Stimulated activated naive CD8-positive, alpha-beta T cell treated with anti-CD3 and anti-CD28 coated beads, Interleukin-15, amount 100 ng/mL, for 72 hours (primary cell): ENCODE data around the gene SENP3.

Experiments
- ATAC-seq: fragments of 150-1000 bp; cut with Tn5 transposase; 2 replicates; pipeline ENCODE4 v1.10.0; 2021; ENCODE audit warnings: mild to moderate bottlenecking, moderate library complexity
- DNase-seq, 2 donors: peaks; one replicate each; pipeline ENCODE4 v3.0.0; 2021 to 2022
- H3K27ac Mint-ChIP-seq, 2 donors: one replicate each; pipeline ENCODE4 v1.8.0; 2022; ENCODE audit warnings: mild to moderate bottlenecking in 2 of 2, mixed read lengths in 2 of 2, moderate library complexity in 2 of 2
- H3K27me3 Mint-ChIP-seq: one replicate; pipeline ENCODE4 v1.8.0; 2022; ENCODE audit warnings: mixed read lengths
- H3K4me1 Mint-ChIP-seq: one replicate; pipeline ENCODE4 v1.8.0; 2022; ENCODE audit warnings: mild to moderate bottlenecking, mixed read lengths
- H3K4me3 Mint-ChIP-seq, 2 donors: one replicate each; pipeline ENCODE4 v1.8.0; 2022; ENCODE audit warnings: mild to moderate bottlenecking in 2 of 2, mixed read lengths in 2 of 2, moderate library complexity in 1 of 2
- H3K9me3 Mint-ChIP-seq, 2 donors: one replicate each; pipeline ENCODE4 v1.8.0; 2022; ENCODE audit warnings: mixed read lengths in 2 of 2

SENP3 gene

GRCh38 chr17:7549401-7550055, 12.2 kb upstream of the SENP3 start:
- Mint-ChIP-seq H3K9me3 (no peaks in the 10 kb centered on the region), H3K27ac (peak overlapping the region in 1 of 2 donors; percentile 4), H3K27me3 (no peaks in the 10 kb centered on the region), H3K4me3 (peak overlapping the region; percentile 77 to 88), H3K4me1 (peaks cover 63% of the 10 kb centered on the region)
- DNase-seq (peak; percentile 54 to 58), ATAC-seq (peak; percentile 67)

DNA sequence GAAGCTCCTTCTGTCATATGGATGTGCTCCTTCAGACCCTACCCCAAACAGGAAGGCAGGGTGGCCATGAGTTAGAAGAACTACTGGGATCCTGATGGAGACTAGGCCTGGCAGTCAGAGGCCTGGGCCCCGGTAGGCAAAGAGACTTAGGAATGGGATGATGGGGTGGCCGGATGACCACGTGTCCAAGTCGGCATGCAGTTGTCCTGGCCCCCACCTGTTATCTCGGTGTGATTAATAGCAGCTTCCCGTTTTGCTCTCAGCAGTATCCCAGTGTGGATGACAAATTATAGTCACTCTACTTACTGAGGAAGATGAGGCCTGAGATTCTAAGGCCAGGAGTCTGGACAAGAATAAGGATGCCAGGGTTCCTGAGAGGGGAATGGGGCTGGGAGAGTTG, 11.4 kb upstream of the SENP3 start:
- Mint-ChIP-seq H3K4me3 (peak overlapping the region; percentile 19 to 88), H3K27me3 (no peaks in the 10 kb centered on the region), H3K27ac (no peak overlapping the region), H3K9me3 (no peaks in the 10 kb centered on the region), H3K4me1 (peaks cover 71% of the 10 kb centered on the region)
- DNase-seq (no peak), ATAC-seq (no peak)

- Mint-ChIP-seq H3K4me3 (peak overlapping the region; percentile 24 to 61), H3K27ac (peak overlapping the region in 1 of 2 donors; percentile 29), H3K27me3 (no peaks in the 10 kb centered on the region), H3K9me3 (no peaks in the 10 kb centered on the region), H3K4me1 (peaks cover 78% of the 10 kb centered on the region)
- no peak for ATAC-seq
- no peak for DNase-seq
Observed at GRCh38 chr17:7551396-7551795, 10.3 kb upstream of the SENP3 start.

DNA sequence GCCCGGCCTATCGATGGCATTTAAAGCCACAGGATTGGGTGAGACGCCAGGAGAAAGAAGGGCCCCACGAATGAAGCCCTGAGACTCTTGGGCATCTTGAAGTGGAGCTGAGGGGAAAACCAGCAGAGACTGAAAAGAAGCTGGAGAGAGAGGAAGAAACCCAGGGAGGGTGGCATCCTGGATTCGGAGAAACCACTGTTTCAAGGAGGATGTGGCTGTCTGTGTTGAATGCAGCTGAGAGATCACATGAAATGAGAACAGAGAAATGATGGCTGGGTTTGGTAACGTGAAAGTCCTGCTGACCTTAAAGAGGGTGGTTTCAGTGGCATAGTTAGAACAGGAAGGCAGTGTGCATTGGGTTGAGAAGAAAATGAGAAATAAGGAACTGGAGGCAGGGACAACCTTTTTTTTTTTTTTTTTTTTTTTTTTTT, 9.1 kb upstream of the SENP3 start:
- H3K27me3 Mint-ChIP-seq: no peaks in the 10 kb centered on the region
- peak overlapping the region; percentile 34 to 60 for H3K4me3 Mint-ChIP-seq
- H3K4me1 Mint-ChIP-seq: peaks cover 82% of the 10 kb centered on the region
- ATAC-seq: peak; percentile 82
- H3K27ac Mint-ChIP-seq: peak overlapping the region; percentile 72 to 89
- DNase-seq: peak; percentile 39 to 67
- no peaks in the 10 kb centered on the region for H3K9me3 Mint-ChIP-seq

DNA sequence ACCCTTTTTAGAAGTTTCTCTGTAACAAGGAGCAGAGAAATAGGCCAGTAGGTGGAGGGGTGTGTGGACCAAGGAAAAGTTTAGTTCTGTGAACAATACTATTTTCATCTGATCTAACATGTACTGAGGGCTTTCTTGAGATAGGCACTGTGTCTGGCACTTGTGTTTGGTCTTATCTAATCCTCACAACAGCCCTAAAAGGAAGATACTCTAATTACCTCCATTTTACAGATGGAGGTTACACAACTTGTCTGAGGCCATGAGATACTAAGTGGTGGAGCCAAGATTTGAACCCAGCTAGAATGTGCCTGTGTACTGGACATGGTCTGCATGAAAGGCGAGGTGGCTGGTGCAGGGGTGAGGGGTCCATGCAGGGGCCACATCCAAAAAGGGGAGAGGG, 8.4 kb upstream of the SENP3 start:
- Mint-ChIP-seq H3K27me3 (no peaks in the 10 kb centered on the region), H3K4me1 (peaks cover 82% of the 10 kb centered on the region), H3K4me3 (peak overlapping the region; percentile 9 to 14), H3K27ac (peak overlapping the region; percentile 77 to 94), H3K9me3 (no peaks in the 10 kb centered on the region)
- DNase-seq: no peak
- ATAC-seq: no peak

DNA sequence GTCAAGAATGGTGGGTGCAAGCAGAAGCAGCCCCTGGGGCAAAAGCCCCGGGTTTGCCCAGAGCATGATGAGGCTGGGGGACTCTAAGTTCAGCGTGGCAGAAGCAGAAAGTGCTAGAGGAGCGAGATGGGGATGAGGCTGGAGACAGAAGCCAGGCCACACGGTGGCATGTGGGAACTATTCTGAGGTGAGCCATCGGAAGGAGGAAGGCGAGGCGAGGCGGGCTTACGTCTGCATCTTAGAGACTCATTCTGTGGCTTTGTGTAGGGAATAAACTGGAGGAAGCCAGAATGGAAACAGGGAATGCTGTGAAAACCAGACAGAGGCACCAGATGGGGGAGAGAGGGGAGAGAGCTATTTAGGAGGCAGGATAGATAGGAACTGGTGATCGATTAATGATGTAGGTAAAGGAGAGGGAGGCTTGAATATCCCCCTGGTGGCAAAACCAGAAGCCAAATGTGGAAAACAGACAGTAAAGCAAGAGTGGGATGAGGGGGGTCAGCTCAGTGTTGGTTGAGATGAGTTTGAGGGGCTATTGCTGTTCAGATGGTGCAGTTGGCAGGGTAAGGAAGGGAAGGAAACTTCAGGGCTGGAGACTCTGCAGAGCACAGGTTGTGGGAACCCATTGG, 6.3 kb upstream of the SENP3 start:
- Mint-ChIP-seq H3K4me1 (peaks cover 88% of the 10 kb centered on the region), H3K27me3 (no peaks in the 10 kb centered on the region), H3K4me3 (no peak overlapping the region), H3K27ac (no peak overlapping the region), H3K9me3 (no peaks in the 10 kb centered on the region)
- DNase-seq (no peak), ATAC-seq (no peak)

- ATAC-seq (no peak), DNase-seq (no peak)
- Mint-ChIP-seq H3K4me3 (peak overlapping the region in 1 of 2 donors; percentile 33), H3K4me1 (peaks cover 83% of the 10 kb centered on the region), H3K27me3 (no peaks in the 10 kb centered on the region), H3K9me3 (no peaks in the 10 kb centered on the region), H3K27ac (no peak overlapping the region)
Observed at GRCh38 chr17:7556627-7557026, 5.1 kb upstream of the SENP3 start.

- DNase-seq (no peak), ATAC-seq (no peak)
- Mint-ChIP-seq H3K9me3 (no peaks in the 10 kb centered on the region), H3K27me3 (no peaks in the 10 kb centered on the region), H3K4me3 (no peak overlapping the region), H3K27ac (peak overlapping the region in 1 of 2 donors; percentile 41), H3K4me1 (peaks cover 77% of the 10 kb centered on the region)
Observed at GRCh38 chr17:7557147-7557764, 4.5 kb upstream of the SENP3 start.

- H3K4me1 Mint-ChIP-seq: peaks cover 77% of the 10 kb centered on the region
- DNase-seq (peak in 1 of 2 donors; percentile 60), ATAC-seq (peak; percentile 29)
- H3K27me3 Mint-ChIP-seq: no peaks in the 10 kb centered on the region
- peak overlapping the region; percentile 95 for H3K27ac Mint-ChIP-seq
- peak overlapping the region; percentile 98 to 99 for H3K4me3 Mint-ChIP-seq
- no peaks in the 10 kb centered on the region for H3K9me3 Mint-ChIP-seq
Observed at GRCh38 chr17:7557775-7558543, 3.8 kb upstream of the SENP3 start.

DNA sequence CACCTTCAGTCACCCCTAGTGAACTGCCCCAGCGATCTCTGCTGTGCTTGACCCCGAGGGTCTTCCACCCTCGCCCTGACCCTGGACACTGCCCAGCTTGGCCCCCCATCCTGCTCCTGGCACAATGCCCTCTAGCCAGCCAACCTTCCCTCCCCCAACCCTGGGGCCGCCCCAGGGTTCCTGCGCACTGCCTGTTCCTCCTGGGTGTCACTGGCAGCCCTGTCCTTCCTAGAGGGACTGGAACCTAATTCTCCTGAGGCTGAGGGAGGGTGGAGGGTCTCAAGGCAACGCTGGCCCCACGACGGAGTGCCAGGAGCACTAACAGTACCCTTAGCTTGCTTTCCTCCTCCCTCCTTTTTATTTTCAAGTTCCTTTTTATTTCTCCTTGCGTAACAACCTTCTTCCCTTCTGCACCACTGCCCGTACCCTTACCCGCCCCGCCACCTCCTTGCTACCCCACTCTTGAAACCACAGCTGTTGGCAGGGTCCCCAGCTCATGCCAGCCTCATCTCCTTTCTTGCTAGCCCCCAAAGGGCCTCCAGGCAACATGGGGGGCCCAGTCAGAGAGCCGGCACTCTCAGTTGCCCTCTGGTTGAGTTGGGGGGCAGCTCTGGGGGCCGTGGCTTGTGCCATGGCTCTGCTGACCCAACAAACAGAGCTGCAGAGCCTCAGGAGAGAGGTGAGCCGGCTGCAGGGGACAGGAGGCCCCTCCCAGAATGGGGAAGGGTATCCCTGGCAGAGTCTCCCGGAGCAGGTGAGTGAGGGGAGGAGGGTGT, 3.0 kb upstream of the SENP3 start, which contains the start of gene TNFSF13:
TSS of gene TNFSF13 (plus strand) at position 207 of the 776 bp plus-strand sequence. CDS start at position 497, 290 bp downstream.
- Mint-ChIP-seq H3K27ac (peak within 1 kb of the TSS; percentile 95), H3K9me3 (no peaks in the 10 kb centered on the region), H3K27me3 (no peaks in the 10 kb centered on the region), H3K4me3 (peak within 1 kb of the TSS; percentile 98 to 99), H3K4me1 (peaks cover 77% of the 10 kb centered on the region)
- ATAC-seq: no peak
- DNase-seq: no peak

DNA sequence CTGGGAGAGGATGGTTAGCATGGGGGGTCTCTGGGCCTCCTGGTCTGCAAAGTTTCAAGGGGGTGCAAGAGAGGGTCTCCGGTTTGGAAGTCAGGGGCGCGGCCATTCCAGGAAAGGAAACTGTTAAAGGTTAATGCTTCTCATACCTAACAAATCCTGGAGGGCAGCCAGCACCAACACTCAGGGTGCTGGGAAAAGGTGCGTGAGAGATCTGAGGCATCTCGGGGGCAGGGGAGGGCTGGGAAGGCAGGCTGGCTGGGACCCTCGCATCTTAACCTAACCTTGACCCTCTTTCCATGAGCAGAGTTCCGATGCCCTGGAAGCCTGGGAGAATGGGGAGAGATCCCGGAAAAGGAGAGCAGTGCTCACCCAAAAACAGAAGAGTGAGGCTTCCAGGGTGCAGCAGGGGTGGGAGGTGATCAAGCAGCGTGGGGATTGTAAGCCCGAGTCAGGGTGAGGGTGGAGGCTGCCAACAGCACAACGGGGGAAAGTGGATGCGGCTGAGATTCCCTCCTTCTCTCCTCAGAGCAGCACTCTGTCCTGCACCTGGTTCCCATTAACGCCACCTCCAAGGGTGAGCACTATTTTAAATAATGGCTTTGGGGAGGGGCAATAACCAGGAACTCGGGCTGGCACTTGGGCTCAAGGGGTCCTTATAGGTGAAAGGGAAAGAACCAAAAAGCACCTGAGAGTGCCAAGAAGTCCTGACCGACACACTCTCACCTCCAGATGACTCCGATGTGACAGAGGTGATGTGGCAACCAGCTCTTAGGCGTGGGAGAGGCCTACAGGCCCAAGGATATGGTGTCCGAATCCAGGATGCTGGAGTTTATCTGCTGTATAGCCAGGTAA, 2.2 kb upstream of the SENP3 start:
- DNase-seq (no peak), ATAC-seq (no peak)
- Mint-ChIP-seq H3K4me1 (peaks cover 80% of the 10 kb centered on the region), H3K9me3 (no peaks in the 10 kb centered on the region), H3K27me3 (no peaks in the 10 kb centered on the region), H3K4me3 (peak overlapping the region; percentile 98 to 99), H3K27ac (peak overlapping the region in 1 of 2 donors; percentile 47)

DNA sequence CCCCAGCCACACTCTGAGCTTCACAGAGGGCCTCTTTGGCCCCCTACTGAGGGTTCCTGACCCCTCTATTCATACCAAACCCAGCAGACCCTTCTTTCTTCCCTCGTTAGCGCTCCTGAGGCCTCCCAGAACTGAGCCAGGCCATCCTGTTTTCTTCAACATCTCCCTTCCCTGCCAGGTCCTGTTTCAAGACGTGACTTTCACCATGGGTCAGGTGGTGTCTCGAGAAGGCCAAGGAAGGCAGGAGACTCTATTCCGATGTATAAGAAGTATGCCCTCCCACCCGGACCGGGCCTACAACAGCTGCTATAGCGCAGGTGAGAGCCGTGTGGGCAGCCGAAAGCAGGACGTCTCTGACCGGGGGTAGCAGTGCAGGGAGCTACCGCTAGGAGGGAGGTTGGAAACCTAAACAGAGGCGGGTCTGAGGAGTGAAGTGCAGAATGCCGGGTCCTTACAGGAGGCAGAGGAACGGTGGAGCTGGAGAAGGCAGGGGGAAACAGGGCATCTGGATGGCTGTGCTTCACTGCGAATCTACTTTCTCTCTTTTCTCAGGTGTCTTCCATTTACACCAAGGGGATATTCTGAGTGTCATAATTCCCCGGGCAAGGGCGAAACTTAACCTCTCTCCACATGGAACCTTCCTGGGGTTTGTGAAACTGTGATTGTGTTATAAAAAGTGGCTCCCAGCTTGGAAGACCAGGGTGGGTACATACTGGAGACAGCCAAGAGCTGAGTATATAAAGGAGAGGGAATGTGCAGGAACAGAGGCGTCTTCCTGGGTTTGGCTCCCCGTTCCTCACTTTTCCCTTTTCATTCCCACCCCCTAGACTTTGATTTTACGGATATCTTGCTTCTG, 1.3 kb upstream of the SENP3 start:
- peak overlapping the region; percentile 98 to 99 for H3K4me3 Mint-ChIP-seq
- H3K4me1 Mint-ChIP-seq: peaks cover 80% of the 10 kb centered on the region
- no peaks in the 10 kb centered on the region for H3K27me3 Mint-ChIP-seq
- H3K27ac Mint-ChIP-seq: peak overlapping the region; percentile 93 to 96
- no peaks in the 10 kb centered on the region for H3K9me3 Mint-ChIP-seq
- ATAC-seq: peak; percentile 56
- peak; percentile 58 to 70 for DNase-seq

- Mint-ChIP-seq H3K4me3 (peak overlapping the region; percentile 98 to 99), H3K9me3 (no peaks in the 10 kb centered on the region), H3K27me3 (no peaks in the 10 kb centered on the region), H3K4me1 (peaks cover 80% of the 10 kb centered on the region), H3K27ac (peak overlapping the region; percentile 93 to 96)
- DNase-seq (peak; percentile 82 to 89), ATAC-seq (peak; percentile 80)
Observed at GRCh38 chr17:7561028-7561575, 617 bp upstream of the SENP3 start.
